C4-2B (cell line): ENCODE results near the gene KRT73.

ENCODE experiments used
- CTCF ChIP-seq: fragments of 450-650 bp; conservative IDR thresholded peaks from 2 replicates; pipeline ENCODE4 v1.5.1; 2017; ENCODE audit warnings: mild to moderate bottlenecking
- ZFX ChIP-seq: fragments of 450-650 bp; IDR thresholded peaks from 2 replicates; pipeline ENCODE4 v1.6.1; 2017

GRCh38 chr12:52644078-52644415 lies 25.7 kb upstream of the KRT73 start:
- TF ChIP-seq CTCF (no peak), ZFX (no peak)
